ENCODE data around the gene IVD.

Gene IVD

DNA sequence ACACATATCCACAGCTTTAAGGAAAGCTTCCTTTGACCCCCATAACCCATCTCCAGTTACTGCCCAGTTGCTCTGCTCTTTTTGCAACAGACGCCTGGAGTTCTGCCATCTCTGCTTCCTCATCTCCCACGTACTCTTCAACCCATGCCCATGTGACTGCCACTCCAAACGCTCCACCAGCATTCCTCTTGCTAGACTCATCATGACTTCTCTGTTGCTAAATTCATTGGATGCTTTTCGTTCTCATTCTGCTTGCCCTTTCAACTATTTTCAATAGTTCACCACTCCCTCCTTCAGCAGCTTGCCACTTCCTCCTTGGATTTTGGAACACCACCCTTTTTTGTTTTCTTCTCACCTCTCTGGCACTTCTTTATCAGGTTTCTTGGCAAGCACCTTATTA lies 25.7 kb upstream of the IVD start:
- H3K4me3 ChIP-seq (ENCODE audit: low read depth, low read length): no peak overlapping the region
- TF ChIP-seq CTCF (IDR thresholded peaks at IDR 0.05; ENCODE audit: low read depth, low read length): no peak

- no peak for TF ChIP-seq CTCF (IDR thresholded peaks at IDR 0.05; ENCODE audit: low read depth, low read length)
- H3K4me3 ChIP-seq (ENCODE audit: low read depth, low read length): no peak overlapping the region
These were observed 25.0 kb upstream of the IVD start for GRCh38 chr15:40380636-40381035.

GRCh38 chr15:40381818-40382529 lies 23.6 kb upstream of the IVD start:
- TF ChIP-seq CTCF (IDR thresholded peaks at IDR 0.05; ENCODE audit: low read depth, low read length): no peak
- H3K4me3 ChIP-seq (ENCODE audit: low read depth, low read length): no peak overlapping the region

DNA sequence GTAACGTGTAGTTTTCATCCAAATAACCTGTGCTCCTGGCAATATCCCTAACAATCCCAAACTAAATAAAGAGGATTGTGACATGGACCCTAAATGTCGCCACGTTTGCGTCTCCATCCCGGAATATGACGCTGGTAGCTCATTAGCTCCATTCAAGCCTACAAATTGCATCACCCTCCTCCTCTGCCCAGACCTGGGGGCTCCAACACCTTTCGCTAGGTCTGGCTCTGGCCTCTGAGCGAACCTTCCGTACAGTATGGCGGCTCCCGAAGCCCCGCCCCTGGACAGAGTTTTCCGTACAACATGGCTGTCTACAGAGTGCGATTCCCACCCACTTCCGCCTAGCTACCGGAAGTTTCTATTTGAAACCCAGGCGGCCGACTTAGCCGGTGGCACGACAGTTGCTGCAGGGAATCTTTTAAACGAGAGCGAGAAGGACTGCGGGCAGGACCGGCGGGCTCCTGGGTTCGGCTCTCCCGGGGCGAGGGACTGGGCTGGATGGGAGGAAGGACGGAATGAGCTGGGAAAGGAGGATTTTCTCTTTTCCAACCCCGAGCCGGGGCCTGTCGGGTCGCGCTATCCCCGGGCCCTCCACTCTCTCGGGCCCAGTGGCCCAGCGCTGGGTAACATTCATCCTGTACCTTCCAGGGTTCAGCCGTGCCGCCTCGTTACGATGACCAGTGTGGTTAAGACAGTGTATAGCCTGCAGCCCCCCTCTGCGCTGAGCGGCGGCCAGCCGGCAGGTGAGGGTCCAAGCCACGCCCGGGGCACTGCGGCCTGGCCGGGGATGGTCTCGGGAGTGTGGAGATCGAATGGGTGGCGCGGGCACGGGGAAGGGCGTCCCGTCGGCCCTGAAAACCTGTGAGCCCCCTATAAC lies 22.8 kb upstream of the IVD start, which contains the start of gene KNSTRN:
KNSTRN (plus strand) TSS at position 142 of the 877 bp plus-strand sequence; CDS start at position 257, 115 bp downstream.
- no peak for TF ChIP-seq CTCF (IDR thresholded peaks at IDR 0.05; ENCODE audit: low read depth, low read length)
- peak within 1 kb of the TSS; percentile 96 for H3K4me3 ChIP-seq (ENCODE audit: low read depth, low read length)

DNA sequence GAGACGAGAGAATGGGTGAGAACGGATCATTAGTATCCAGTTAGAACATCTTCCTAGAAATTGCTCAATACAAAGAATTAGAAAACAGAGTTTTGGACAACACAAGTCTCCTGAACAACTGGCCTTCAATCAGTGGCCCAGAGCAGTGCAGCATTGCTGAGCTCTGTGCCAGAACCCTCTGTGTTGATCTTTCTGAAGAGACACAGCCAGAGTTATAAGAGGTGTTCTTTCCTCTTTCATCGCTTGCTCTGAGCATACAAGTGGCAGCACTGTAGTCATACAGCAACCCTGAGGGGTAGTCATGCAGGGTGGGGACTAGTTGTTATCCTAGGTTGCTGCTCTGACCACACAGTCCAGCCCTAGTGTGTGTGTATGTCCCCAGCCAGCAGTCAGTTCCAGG lies 19.1 kb upstream of the IVD start:
- no peak overlapping the region for H3K4me3 ChIP-seq (ENCODE audit: low read depth, low read length)
- no peak for TF ChIP-seq CTCF (IDR thresholded peaks at IDR 0.05; ENCODE audit: low read depth, low read length)

- TF ChIP-seq CTCF (IDR thresholded peaks at IDR 0.05; ENCODE audit: low read depth, low read length): no peak
- H3K4me3 ChIP-seq (ENCODE audit: low read depth, low read length): no peak overlapping the region
These were observed 16.4 kb upstream of the IVD start for GRCh38 chr15:40388941-40389823.
